HepG2 (cell line): ENCODE measurements around the gene PPARA. TPM values are rescaled to one million over a fixed set of nuclear protein-coding genes. Genes with fewer than 3 reads are reported as not detected.

ENCODE experiments used
- ESRRA ChIP-seq: sonication (generic); formaldehyde crosslinking; IDR thresholded peaks from 2 replicates; pipeline ENCODE4 v1.5.1; 2020; ENCODE audit warnings: mild to moderate bottlenecking, low read depth, missing genetic modification reagents
- FOXM1 ChIP-seq: sonication (generic); formaldehyde crosslinking; IDR thresholded peaks from 2 replicates; pipeline ENCODE4 v1.5.0; 2020; ENCODE audit warnings: missing genetic modification reagents
- GATAD1 ChIP-seq: IDR thresholded peaks from 2 replicates; pipeline ENCODE4 v1.6.1; 2016; ENCODE audit warnings: missing genetic modification reagents, missing compliant biosample characterization
- GPN1 ChIP-seq: sonication (generic); formaldehyde crosslinking; IDR thresholded peaks from 2 replicates; pipeline ENCODE4 v1.5.1; 2020; ENCODE audit warnings: missing genetic modification reagents, borderline replicate concordance
- HOXA3 ChIP-seq: sonication (generic); formaldehyde crosslinking; IDR thresholded peaks from 2 replicates; pipeline ENCODE4 v1.5.0; 2020; ENCODE audit warnings: missing genetic modification reagents
- MEIS1 ChIP-seq: sonication (generic); formaldehyde crosslinking; IDR thresholded peaks from 2 replicates; pipeline ENCODE4 v1.9.0; 2021; ENCODE audit warnings: mild to moderate bottlenecking, missing genetic modification reagents, moderate library complexity, borderline replicate concordance
- NFKBIZ ChIP-seq: IDR thresholded peaks from 2 replicates; pipeline ENCODE4 v1.6.1; 2018; ENCODE audit warnings: missing genetic modification reagents, missing compliant biosample characterization
- SIN3A ChIP-seq: IDR thresholded peaks from 2 replicates; pipeline ENCODE4 v1.6.1; 2011; ENCODE audit warnings: low read depth, mild to moderate bottlenecking, control low read depth, low read length, borderline replicate concordance
- TARDBP ChIP-seq: sonication (generic); formaldehyde crosslinking; IDR thresholded peaks from 2 replicates; pipeline ENCODE4 v1.8.0; 2022; ENCODE audit warnings: mild to moderate bottlenecking, missing genetic modification reagents
- ZNF282 ChIP-seq: fragments of 450-650 bp; IDR thresholded peaks from 2 replicates; pipeline ENCODE4 v1.6.1; 2018; ENCODE audit not compliant: partially characterized antibody
- ZNF556 ChIP-seq: sonication (generic); formaldehyde crosslinking; IDR thresholded peaks from 2 replicates; pipeline ENCODE4 v1.4.0; 2020; ENCODE audit warnings: mild to moderate bottlenecking, missing genetic modification reagents, borderline replicate concordance
- polyA plus RNA-seq, 8 experiments: library from polyadenylated mRNA; depleted of rRNA in 3 of 8; stranded (reverse) in 7 of 8; unstranded in 1 of 8; fragments of >200 nt; fragmentation: Illumina TruSeq in 4 of 8; extraction: Trizol in 4 of 8; gene quantifications; 2 replicates each; pipeline versions ENCODE4 v1.2.1 to v1.2.3, GENCODE V29; 2011 to 2016; ENCODE audit warnings: low read depth in 4 of 8, missing spikeins in 1 of 8, mixed read lengths in 1 of 8; ENCODE audit not compliant: insufficient read depth in 1 of 8
- total RNA-seq, 5 experiments: library from RNA; depleted of rRNA; stranded (reverse); fragments of >200 nt; fragmentation: Illumina TruSeq; extraction: Trizol; gene quantifications; 2 replicates each; pipeline ENCODE4 v1.2.3, GENCODE V29; 2016; ENCODE audit warnings: low read depth in 1 of 5
- TF ChIP-seq, protein P1 (sequence below): sonication (generic); formaldehyde crosslinking; IDR thresholded peaks from 2 replicates; pipeline ENCODE4 v1.4.0; 2020; ENCODE audit warnings: missing genetic modification reagents
- TF ChIP-seq, protein P2 (sequence below): sonication (generic); formaldehyde crosslinking; IDR thresholded peaks from 2 replicates; pipeline ENCODE4 v1.4.0; 2020; ENCODE audit warnings: missing genetic modification reagents, mild to moderate bottlenecking, borderline replicate concordance
- TF ChIP-seq, protein P3 (sequence below), 2 experiments: sonication (generic) in 1 of 2; formaldehyde crosslinking in 1 of 2; IDR thresholded peaks; 2 replicates each; pipeline versions ENCODE4 v1.5.1 to v1.6.1; 2011 to 2020; ENCODE audit warnings: borderline replicate concordance in 1 of 2, low read depth in 1 of 2, low read length in 1 of 2, mild to moderate bottlenecking in 1 of 2, missing genetic modification reagents in 1 of 2, moderate library complexity in 1 of 2
- TF ChIP-seq, protein P4 (sequence below): sonication (generic); formaldehyde crosslinking; IDR thresholded peaks from 2 replicates; pipeline ENCODE4 v1.4.0; 2020; ENCODE audit warnings: mild to moderate bottlenecking, missing genetic modification reagents

PPARA gene
- total and polyA plus RNA-seq, 2 of the 13 experiments (the other 11 are each of a cell fraction or from before 2014, with no cell fraction given) = 18.2 to 24.7 TPM

DNA sequence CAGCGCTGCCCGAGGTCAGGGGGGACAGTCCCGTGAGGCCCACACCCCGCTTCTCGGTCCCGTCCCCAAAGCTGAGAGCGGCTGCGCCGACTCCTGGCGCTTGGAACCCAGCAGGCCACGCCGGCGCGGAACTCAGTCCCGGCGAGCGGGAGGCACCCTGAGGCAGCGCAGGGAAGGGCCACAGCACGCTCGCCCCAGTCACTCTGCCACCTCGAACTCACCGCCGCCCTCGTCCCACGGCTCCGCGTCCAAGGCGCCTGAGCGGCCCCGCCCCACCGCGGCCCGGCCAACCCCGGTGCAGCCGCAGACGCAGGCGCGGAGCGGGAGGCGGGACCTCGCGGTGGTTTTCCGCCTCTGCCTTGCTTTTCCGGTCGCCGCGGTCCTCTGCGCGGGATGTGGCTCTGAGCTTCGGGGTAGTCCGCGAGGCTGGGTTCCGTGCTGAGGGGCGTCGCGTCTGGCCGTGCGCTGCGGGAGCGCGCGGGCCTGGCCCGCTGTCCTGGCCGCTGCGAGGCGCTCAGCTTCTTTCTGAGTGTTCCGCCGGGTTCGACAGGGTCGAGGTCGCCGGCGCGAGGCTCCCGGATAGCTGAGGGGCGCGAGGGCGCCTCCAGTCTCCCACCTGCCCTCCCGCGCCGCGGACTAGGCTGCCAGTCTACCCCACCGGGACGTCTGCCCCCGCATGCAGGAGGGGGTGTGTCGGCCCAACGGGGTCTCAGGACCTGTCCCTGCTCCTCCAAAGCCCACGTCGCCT, 99.9 kb downstream of the PPARA start, which contains the start of gene CDPF1 (continued):
- TF ChIP-seq, protein P1, sequence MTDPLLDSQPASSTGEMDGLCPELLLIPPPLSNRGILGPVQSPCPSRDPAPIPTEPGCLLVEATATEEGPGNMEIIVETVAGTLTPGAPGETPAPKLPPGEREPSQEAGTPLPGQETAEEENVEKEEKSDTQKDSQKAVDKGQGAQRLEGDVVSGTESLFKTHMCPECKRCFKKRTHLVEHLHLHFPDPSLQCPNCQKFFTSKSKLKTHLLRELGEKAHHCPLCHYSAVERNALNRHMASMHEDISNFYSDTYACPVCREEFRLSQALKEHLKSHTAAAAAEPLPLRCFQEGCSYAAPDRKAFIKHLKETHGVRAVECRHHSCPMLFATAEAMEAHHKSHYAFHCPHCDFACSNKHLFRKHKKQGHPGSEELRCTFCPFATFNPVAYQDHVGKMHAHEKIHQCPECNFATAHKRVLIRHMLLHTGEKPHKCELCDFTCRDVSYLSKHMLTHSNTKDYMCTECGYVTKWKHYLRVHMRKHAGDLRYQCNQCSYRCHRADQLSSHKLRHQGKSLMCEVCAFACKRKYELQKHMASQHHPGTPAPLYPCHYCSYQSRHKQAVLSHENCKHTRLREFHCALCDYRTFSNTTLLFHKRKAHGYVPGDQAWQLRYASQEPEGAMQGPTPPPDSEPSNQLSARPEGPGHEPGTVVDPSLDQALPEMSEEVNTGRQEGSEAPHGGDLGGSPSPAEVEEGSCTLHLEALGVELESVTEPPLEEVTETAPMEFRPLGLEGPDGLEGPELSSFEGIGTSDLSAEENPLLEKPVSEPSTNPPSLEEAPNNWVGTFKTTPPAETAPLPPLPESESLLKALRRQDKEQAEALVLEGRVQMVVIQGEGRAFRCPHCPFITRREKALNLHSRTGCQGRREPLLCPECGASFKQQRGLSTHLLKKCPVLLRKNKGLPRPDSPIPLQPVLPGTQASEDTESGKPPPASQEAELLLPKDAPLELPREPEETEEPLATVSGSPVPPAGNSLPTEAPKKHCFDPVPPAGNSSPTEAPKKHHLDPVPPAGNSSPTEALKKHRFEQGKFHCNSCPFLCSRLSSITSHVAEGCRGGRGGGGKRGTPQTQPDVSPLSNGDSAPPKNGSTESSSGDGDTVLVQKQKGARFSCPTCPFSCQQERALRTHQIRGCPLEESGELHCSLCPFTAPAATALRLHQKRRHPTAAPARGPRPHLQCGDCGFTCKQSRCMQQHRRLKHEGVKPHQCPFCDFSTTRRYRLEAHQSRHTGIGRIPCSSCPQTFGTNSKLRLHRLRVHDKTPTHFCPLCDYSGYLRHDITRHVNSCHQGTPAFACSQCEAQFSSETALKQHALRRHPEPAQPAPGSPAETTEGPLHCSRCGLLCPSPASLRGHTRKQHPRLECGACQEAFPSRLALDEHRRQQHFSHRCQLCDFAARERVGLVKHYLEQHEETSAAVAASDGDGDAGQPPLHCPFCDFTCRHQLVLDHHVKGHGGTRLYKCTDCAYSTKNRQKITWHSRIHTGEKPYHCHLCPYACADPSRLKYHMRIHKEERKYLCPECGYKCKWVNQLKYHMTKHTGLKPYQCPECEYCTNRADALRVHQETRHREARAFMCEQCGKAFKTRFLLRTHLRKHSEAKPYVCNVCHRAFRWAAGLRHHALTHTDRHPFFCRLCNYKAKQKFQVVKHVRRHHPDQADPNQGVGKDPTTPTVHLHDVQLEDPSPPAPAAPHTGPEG (CRISPR knock-in tag) = peak; percentile 95
- TF ChIP-seq ZNF282 (no peak), GATAD1 (CRISPR knock-in tag) (peak; percentile 82), HOXA3 (CRISPR knock-in tag) (peak; percentile 88), GPN1 (CRISPR knock-in tag) (no peak), TARDBP (peak; percentile 72), SIN3A (peak; percentile 85; the same call in 1 of the 2 replicates), ZNF556 (CRISPR knock-in tag) (no peak), MEIS1 (no peak), FOXM1 (no peak), ESRRA (CRISPR knock-in tag) (peak; percentile 72), NFKBIZ (CRISPR knock-in tag) (peak; percentile 74; the same call in 1 of the 2 replicates)
- TF ChIP-seq, protein P2, sequence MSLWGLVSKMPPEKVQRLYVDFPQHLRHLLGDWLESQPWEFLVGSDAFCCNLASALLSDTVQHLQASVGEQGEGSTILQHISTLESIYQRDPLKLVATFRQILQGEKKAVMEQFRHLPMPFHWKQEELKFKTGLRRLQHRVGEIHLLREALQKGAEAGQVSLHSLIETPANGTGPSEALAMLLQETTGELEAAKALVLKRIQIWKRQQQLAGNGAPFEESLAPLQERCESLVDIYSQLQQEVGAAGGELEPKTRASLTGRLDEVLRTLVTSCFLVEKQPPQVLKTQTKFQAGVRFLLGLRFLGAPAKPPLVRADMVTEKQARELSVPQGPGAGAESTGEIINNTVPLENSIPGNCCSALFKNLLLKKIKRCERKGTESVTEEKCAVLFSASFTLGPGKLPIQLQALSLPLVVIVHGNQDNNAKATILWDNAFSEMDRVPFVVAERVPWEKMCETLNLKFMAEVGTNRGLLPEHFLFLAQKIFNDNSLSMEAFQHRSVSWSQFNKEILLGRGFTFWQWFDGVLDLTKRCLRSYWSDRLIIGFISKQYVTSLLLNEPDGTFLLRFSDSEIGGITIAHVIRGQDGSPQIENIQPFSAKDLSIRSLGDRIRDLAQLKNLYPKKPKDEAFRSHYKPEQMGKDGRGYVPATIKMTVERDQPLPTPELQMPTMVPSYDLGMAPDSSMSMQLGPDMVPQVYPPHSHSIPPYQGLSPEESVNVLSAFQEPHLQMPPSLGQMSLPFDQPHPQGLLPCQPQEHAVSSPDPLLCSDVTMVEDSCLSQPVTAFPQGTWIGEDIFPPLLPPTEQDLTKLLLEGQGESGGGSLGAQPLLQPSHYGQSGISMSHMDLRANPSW (CRISPR knock-in tag) = 0 out of 2 replicates have a peak, but pooled peaks have one; percentile 77
- TF ChIP-seq, protein P3, sequence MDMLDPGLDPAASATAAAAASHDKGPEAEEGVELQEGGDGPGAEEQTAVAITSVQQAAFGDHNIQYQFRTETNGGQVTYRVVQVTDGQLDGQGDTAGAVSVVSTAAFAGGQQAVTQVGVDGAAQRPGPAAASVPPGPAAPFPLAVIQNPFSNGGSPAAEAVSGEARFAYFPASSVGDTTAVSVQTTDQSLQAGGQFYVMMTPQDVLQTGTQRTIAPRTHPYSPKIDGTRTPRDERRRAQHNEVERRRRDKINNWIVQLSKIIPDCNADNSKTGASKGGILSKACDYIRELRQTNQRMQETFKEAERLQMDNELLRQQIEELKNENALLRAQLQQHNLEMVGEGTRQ (IDR thresholded peaks at IDR 0.05; ENCODE audit: low read depth, low read length) = no peak
- TF ChIP-seq, protein P3 (CRISPR knock-in tag; IDR thresholded peaks at IDR 0.05; ENCODE audit: borderline replicate concordance) = 0 out of 2 replicates have a peak, but pooled peaks have one; percentile 34
- TF ChIP-seq, protein P4, sequence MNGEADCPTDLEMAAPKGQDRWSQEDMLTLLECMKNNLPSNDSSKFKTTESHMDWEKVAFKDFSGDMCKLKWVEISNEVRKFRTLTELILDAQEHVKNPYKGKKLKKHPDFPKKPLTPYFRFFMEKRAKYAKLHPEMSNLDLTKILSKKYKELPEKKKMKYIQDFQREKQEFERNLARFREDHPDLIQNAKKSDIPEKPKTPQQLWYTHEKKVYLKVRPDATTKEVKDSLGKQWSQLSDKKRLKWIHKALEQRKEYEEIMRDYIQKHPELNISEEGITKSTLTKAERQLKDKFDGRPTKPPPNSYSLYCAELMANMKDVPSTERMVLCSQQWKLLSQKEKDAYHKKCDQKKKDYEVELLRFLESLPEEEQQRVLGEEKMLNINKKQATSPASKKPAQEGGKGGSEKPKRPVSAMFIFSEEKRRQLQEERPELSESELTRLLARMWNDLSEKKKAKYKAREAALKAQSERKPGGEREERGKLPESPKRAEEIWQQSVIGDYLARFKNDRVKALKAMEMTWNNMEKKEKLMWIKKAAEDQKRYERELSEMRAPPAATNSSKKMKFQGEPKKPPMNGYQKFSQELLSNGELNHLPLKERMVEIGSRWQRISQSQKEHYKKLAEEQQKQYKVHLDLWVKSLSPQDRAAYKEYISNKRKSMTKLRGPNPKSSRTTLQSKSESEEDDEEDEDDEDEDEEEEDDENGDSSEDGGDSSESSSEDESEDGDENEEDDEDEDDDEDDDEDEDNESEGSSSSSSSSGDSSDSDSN (CRISPR knock-in tag) = peak; percentile 63
